NCI-H1930 (cell line): ENCODE results near the gene INHA.
A peak's percentile ranks its signal among the peaks of the same experiment; 100 is the strongest.

Experiments used
- DNase-seq, 2 experiments: peaks; one replicate each; lab custom pipeline; 2025; lab: John Stamatoyannopoulos, UW

The INHA gene

GRCh38 chr2:219559156-219559915, 12.8 kb upstream of the INHA start:
- no peak for DNase-seq

GRCh38 chr2:219560037-219560892, 11.8 kb upstream of the INHA start:
- DNase-seq: no peak

GRCh38 chr2:219560893-219561178, 11.3 kb upstream of the INHA start:
- DNase-seq: no peak

- no peak for DNase-seq
Observed at GRCh38 chr2:219561179-219562048, 10.7 kb upstream of the INHA start.

GRCh38 chr2:219562049-219563020, 9.8 kb upstream of the INHA start:
- no peak for DNase-seq

- no peak for DNase-seq
Observed at GRCh38 chr2:219563271-219563928, 8.7 kb upstream of the INHA start.

GRCh38 chr2:219565130-219566080, 6.7 kb upstream of the INHA start:
- no peak for DNase-seq

- no peak for DNase-seq
Observed at GRCh38 chr2:219566640-219567039, 5.5 kb upstream of the INHA start.

GRCh38 chr2:219567131-219567530, 5.0 kb upstream of the INHA start:
- DNase-seq: no peak

GRCh38 chr2:219567791-219568361, 4.2 kb upstream of the INHA start:
- no peak for DNase-seq

GRCh38 chr2:219569041-219569440, 3.1 kb upstream of the INHA start:
- no peak for DNase-seq

GRCh38 chr2:219569635-219570034, 2.5 kb upstream of the INHA start:
- no peak for DNase-seq

GRCh38 chr2:219570194-219570923, 1.8 kb upstream of the INHA start:
- peak; percentile 28 to 50 for DNase-seq

GRCh38 chr2:219570924-219571310, 1.2 kb upstream of the INHA start:
- DNase-seq: no peak

GRCh38 chr2:219571311-219572236, 536 bp upstream of the INHA start, which contains the start of gene OBSL1:
Gene OBSL1, minus strand, starts transcription at chr2:219571539. Its CDS starts 307 bp downstream, at chr2:219571232.
- peak; percentile 25 to 49 for DNase-seq

GRCh38 chr2:219573166-219573565, 1.1 kb downstream of the INHA start:
- DNase-seq: no peak
